HG02973 (cell line): Measurements from ENCODE around the gene MED22.
A peak's percentile ranks its signal among the peaks of the same experiment; 100 is the strongest.
"Not testable (repeated sequence)": the region's sequence is repeated elsewhere in the genome, so short reads cannot be mapped to it uniquely, and the experiment has no call there.

ENCODE experiments used
- ATAC-seq: cut with Tn5 transposase; IDR thresholded peaks from one replicate; pipeline ENCODE4 v1.9.1; 2021; ENCODE audit warnings: moderate library complexity; ENCODE audit not compliant: unreplicated experiment

The MED22 gene

GRCh38 chr9:133339641-133340040, 8.3 kb downstream of the MED22 start:
- no peak for ATAC-seq

- ATAC-seq, result peak; percentile 82
Observed at GRCh38 chr9:133335924-133336811, 11.8 kb downstream of the MED22 start, which contains the start of gene SURF6. Gene SURF6, minus strand, starts transcription at chr9:133336188. Its CDS starts 56 bp downstream, at chr9:133336132.

DNA sequence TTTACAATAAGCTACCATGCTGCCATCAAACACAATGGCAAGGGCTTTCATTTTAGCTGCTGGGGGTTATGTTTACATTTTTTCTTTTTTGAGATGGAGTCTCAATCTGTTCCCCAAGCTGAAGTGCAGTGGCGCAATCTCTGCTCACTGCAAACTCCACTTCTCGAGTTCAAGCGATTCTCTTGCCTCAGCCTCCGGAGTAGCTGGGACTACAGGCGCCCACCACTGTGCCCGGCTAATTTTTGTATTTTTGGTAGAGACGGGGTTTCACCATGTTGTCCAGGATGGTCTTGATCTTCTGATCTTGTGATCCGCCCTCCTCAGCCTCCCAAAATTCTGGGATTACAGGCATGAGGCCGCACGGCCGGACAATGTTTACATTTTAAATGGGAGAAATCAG, 13.0 kb downstream of the MED22 start:
- ATAC-seq, result not testable (repeated sequence)

DNA sequence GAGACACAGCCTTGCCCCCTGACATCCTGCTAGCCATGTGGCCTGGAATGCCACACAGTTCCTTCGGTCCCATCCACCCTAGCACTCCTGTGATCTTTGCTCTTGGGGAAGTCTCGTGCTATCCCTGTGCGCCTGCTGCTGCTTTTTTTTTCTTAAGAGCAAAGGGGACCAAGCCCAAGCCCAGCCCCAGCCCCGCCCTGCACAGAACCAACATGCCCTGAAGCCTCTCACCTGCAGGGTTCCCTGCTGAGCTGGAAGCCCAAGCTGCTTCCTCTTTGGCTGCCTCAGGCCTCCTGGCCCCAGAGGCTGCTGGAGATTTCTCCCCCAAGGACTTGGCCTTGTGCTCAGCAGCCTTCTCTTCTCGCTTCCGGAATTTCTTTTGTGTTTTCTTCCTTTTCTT, 13.8 kb downstream of the MED22 start:
- no peak for ATAC-seq

- ATAC-seq, result no peak
Observed at GRCh38 chr9:133333566-133333965, 14.4 kb downstream of the MED22 start.

- ATAC-seq, result no peak
Observed at GRCh38 chr9:133333011-133333410, 14.9 kb downstream of the MED22 start.

DNA sequence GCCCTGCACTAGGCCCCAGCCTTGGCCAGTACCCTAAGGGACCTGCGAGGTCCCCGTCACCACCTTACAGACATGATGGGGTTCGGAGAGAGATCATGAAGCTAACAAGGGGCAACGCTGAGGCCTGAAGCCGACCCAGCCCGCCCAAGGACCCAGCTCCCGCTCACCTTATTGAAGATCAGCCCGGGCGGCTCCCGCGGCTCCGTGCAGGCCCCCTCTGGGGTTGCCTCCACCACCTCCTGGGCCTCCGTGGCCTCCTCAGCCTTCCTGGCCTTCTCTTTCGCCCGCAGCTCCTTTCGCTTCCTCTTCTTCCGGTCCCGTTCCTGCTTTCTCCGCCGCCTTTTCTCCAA, 15.6 kb downstream of the MED22 start:
- no peak for ATAC-seq

DNA sequence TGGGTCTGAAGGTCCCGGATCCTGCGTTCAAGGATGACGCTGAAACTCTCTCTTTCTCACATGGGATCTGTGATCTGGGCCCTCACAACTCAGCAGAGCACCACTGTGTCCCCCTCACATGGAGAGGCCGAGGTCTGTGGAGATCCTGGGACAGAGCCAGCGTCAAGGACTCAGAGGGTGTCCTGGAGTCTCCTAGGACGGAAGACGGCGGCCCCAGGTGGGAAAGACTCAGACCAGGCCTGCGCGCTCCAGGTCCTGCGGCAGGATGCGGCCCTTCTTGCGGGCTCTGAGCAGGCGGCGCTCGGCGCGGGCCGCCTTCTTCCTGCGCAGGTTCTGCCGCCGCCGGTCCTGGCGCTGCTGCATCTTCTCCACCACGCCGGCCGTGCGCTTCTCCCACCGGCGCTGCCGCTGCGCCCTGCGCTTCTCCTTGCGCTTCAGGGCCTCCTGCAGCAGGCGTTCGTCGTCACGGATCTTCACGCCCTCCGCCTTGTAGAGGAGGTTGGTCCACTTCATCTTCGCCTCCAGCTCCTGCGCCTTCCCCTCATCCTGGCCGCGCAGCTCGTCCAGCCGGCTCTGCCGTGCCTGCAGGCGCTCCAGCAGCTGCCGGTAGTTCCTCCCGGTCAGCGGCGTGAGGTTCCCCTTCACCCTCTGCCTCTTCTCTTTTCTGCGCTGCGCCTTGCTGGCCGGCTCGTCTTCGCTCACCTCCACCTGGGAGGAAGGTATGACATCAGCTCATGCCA, 16.1 kb downstream of the MED22 start:
- no peak for ATAC-seq

DNA sequence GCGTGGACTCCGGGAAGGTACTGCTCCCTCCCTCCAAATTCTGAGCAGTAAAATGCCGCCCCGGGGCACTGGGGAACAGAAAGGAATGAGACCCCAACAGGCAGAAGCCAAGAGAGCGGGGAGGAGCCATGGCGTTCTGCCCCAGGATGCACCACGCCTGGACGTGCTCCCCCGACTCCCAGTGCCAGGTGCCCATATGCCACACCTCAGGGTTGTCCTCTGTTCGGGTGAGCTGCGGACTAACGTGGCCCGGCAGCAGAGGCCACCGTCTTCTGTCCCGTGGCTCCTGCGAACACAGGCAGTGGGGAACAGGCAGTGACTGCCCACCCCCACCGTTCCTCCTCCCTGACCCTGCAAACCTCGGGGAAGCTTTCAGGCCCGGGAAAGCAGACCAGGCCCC, 16.7 kb downstream of the MED22 start:
- no peak for ATAC-seq

- ATAC-seq, result not testable (repeated sequence)
Observed at GRCh38 chr9:133329306-133330156, 18.4 kb downstream of the MED22 start.

DNA sequence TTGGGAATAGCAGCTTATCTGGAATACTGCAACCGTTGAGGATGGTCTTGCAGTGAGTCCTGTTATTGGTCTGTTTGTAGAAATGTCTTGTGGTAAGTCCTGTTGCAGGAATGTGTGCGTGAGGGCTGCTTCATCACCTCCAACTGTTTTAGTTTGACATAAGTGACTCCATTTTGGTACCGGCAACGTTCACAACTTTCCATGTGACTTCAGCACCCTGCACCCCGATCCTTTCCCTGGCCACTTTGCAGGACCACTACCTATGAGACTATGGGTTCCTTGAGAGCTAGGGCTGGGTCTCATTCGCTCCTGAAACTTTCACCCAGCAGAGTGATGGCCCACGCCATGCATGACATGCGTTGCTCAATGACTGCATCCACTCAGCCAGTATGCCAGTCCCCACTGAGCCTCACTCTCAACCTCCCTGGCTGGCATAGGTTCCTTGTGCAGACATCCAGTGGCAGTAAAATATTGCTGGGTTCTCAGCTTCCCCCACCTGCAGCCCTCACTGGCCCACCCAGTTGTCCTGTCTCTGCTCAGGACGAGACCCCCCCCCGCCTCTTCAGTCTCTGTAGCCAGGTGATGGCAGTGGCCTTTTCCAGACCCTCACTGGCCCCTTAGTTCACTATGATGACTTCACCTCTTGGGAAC, 20.0 kb downstream of the MED22 start:
- ATAC-seq, result no peak

DNA sequence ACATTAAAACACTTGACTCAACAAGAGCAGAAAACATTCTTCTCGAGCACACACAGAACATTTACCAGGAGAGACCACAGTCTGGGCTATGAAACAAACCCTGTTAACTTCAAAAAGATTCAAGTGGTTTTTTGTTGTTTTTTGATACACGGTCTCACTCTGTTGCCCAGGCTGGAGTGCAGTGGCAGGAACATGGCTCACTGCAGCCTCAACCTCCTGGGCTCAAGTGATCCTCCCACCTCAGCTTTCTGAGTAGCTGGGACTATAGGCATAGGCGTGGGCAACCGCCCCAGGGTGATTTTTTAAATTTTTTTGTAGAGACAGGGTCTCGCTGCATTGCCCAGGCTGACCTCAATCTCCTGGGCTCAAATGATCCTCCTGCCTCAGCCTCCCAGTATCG, 20.9 kb downstream of the MED22 start:
- not testable (repeated sequence) for ATAC-seq

GRCh38 chr9:133323991-133324703, 23.8 kb downstream of the MED22 start:
- no peak for ATAC-seq

DNA sequence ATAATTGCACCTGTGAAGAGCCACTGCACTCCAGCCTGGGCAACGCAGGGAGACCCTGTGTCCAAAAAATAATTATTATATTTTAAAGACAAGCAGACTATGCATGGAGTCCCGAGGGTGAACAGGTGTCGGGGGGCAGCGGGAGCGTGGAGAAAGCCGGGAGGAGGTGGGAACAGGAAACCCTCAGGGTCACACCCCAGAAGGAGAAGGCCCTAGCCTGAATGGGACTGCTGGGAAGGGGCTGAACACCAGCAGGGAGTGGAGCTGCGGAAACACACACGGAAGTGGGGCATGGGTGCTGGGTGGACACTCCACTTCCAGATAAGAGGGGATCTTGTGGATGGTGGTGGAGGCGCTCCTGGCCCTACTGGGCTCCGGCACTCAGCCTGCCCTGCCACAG, 24.7 kb downstream of the MED22 start:
- ATAC-seq, result no peak

GRCh38 chr9:133322701-133323100, 25.2 kb downstream of the MED22 start:
- ATAC-seq, result no peak

DNA sequence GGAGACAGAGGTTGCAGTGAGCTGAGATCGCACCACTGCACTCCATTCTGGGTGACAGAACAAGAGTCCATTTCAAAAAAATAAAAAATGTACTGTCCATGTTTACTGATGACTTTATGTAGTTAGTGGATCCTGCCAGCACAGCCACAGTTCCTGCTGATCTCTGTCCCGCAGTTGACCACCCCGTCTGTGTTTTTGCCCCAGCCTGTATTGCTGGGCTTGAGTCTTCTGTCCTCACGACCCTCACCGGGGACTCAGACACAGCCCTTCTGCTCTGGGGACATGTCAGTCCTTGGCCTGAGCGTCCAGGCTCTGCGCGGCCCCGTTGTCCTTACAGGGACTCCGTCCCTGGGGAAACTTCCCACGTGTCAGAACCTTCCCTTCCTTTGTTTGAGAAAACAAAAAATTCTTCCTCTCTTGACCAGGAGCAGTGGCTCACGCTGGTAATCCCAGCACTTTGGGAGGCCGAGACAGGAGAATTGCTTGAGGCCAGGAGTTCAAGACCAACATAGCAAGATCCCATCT, 26.5 kb downstream of the MED22 start:
- ATAC-seq, result no peak

GRCh38 chr9:133320421-133320881, 27.5 kb downstream of the MED22 start:
- no peak for ATAC-seq

DNA sequence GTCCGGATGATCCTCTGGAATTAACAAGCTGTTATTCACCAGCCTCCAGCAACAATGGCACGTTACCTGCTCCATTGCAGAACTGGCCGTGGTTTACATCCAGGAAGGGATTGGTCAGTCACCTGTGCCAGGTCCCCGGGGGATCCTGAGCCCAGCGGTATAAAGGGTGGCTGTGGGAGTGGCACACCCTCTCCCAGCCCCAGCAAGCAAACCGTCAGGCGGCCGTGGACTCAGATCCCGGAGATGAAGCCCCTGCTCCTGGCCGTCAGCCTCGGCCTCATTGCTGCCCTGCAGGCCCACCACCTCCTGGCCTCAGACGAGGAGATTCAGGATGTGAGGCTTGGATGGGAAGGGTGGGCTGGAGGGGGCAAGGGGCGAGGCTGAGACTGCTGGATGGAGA, 30.4 kb downstream of the MED22 start:
- not testable (repeated sequence) for ATAC-seq

DNA sequence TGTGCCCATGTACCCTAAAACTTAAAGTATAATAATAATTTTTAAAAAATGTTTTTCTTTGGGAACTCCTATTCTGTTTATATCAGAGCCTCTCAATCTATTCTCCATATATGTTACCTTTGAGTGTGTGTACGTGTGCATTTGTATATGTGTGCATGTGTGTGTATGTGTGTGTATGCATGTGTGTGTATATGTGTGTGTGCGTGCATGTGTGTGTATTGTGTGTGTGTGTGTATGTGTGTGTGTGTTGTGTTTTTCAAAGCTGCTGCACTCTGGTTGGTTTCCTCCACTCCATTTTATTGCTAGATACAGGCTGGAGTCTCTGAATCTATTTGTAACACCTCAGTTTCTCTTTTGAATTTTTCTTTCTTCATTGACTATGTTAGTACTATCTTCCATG, 31.9 kb downstream of the MED22 start:
- no peak for ATAC-seq

GRCh38 chr9:133309608-133310007, 38.3 kb downstream of the MED22 start:
- no peak for ATAC-seq
